Neural cell (in vitro differentiated cells): Measurements from ENCODE around the gene S100A2. TPM values are rescaled to one million over a fixed set of nuclear protein-coding genes. Genes with fewer than 3 reads are reported as not detected.

ENCODE experiments used
- H2AFZ ChIP-seq: fragments of 200-600, 300-800 bp; sonication (generic), shearing (Covaris generic); 2 replicates; pipeline ENCODE4 v1.6.0; 2014; ENCODE audit warnings: low read depth, mild to moderate bottlenecking, antibody characterized with exemption, low read length, moderate library complexity
- H3F3A ChIP-seq: fragments of 200-600 bp; shearing (Covaris generic); 2 replicates; pipeline ENCODE4 v1.6.1; 2016; ENCODE audit warnings: mild to moderate bottlenecking, moderate library complexity, mixed read lengths, antibody characterized with exemption, low read length; ENCODE audit not compliant: insufficient read depth, poor library complexity, severe bottlenecking
- H3K27ac ChIP-seq: fragments of 200-600, 300-800 bp; sonication (generic), shearing (Covaris generic); 2 replicates; pipeline ENCODE4 v1.5.1; 2014; ENCODE audit warnings: mild to moderate bottlenecking, low read length, moderate library complexity
- H3K27me3 ChIP-seq: fragments of 300-800, 200-600 bp; sonication (generic), shearing (Covaris generic); 2 replicates; pipeline ENCODE4 v1.6.0; 2014; ENCODE audit warnings: mild to moderate bottlenecking, low read depth, low read length, moderate library complexity; ENCODE audit not compliant: insufficient read depth
- H3K36me3 ChIP-seq: fragments of 300-800, 200-600 bp; sonication (generic), shearing (Covaris generic); 2 replicates; pipeline ENCODE4 v1.5.1; 2014; ENCODE audit warnings: mild to moderate bottlenecking, antibody characterized with exemption, low read length, moderate library complexity; ENCODE audit not compliant: insufficient read depth
- H3K4me2 ChIP-seq: fragments of 300-800, 200-600 bp; sonication (generic), shearing (Covaris generic); 2 replicates; pipeline ENCODE4 v1.6.0; 2014; ENCODE audit warnings: mild to moderate bottlenecking, low read length
- H3K4me3 ChIP-seq: fragments of 300-800, 200-600 bp; sonication (generic), shearing (Covaris generic); 2 replicates; pipeline ENCODE4 v1.5.1; 2014; ENCODE audit warnings: mild to moderate bottlenecking, low read length, moderate library complexity
- H3K79me2 ChIP-seq: fragments of 200-600 bp; shearing (Covaris generic); replicated peaks from 2 replicates; pipeline ENCODE4 v1.6.0; 2014; ENCODE audit warnings: mild to moderate bottlenecking, low read length, moderate library complexity; ENCODE audit not compliant: insufficient read depth
- H3K9ac ChIP-seq: fragments of 300-800, 200-600 bp; sonication (generic), shearing (Covaris generic); 2 replicates; pipeline ENCODE4 v1.6.1; 2016; ENCODE audit warnings: mild to moderate bottlenecking, low read length, mixed read lengths
- H3K9me2 ChIP-seq: fragments of 200-600 bp; shearing (Covaris generic); 2 replicates; pipeline ENCODE4 v1.6.1; 2016; ENCODE audit warnings: mild to moderate bottlenecking, low read length, mixed read lengths; ENCODE audit not compliant: insufficient read depth
- H3K9me3 ChIP-seq: fragments of 200-600, 300-800 bp; sonication (generic), shearing (Covaris generic); 2 replicates; pipeline ENCODE4 v1.6.1; 2016; ENCODE audit warnings: mild to moderate bottlenecking, mixed run types, low read length, moderate library complexity, mixed read lengths
- H4K20me1 ChIP-seq: fragments of 200-600 bp; shearing (Covaris generic); 2 replicates; pipeline ENCODE4 v1.6.1; 2016; ENCODE audit warnings: mild to moderate bottlenecking, mixed run types; ENCODE audit not compliant: insufficient read depth
- CTCF ChIP-seq: fragments of 450-650 bp; IDR thresholded peaks from 2 replicates; pipeline ENCODE4 v1.5.1; 2014; ENCODE audit warnings: antibody characterized with exemption, mild to moderate bottlenecking, moderate library complexity; ENCODE audit not compliant: poor library complexity, severe bottlenecking
- EP300 ChIP-seq: fragments of 450-650 bp; conservative IDR thresholded peaks from 2 replicates; pipeline ENCODE4 v1.6.1; 2014; ENCODE audit warnings: antibody characterized with exemption, mild to moderate bottlenecking, moderate library complexity; ENCODE audit not compliant: poor library complexity, severe bottlenecking
- EZH2 ChIP-seq: fragments of 200-600, 300-800 bp; shearing (Covaris generic), sonication (generic); IDR thresholded peaks from 2 replicates; pipeline ENCODE4 v1.6.1; 2014; ENCODE audit warnings: antibody characterized with exemption, low read length, borderline replicate concordance, mild to moderate bottlenecking; ENCODE audit not compliant: insufficient read depth, poor library complexity, severe bottlenecking
- MXI1 ChIP-seq: fragments of 450-650 bp; conservative IDR thresholded peaks from 2 replicates; pipeline ENCODE4 v1.6.1; 2014; ENCODE audit warnings: antibody characterized with exemption, mild to moderate bottlenecking; ENCODE audit not compliant: poor library complexity, severe bottlenecking
- POLR2AphosphoS5 ChIP-seq: IDR thresholded peaks from 2 replicates; pipeline ENCODE4 v1.6.1; 2012
- RAD21 ChIP-seq: fragments of 450-650 bp; conservative IDR thresholded peaks from 2 replicates; pipeline ENCODE4 v1.6.1; 2014; ENCODE audit warnings: antibody characterized with exemption, mild to moderate bottlenecking, moderate library complexity
- REST ChIP-seq: IDR thresholded peaks from 2 replicates; pipeline ENCODE4 v1.6.1; 2012; ENCODE audit warnings: borderline replicate concordance
- SMC3 ChIP-seq: fragments of 450-650 bp; conservative IDR thresholded peaks from 2 replicates; pipeline ENCODE4 v1.6.1; 2014; ENCODE audit warnings: antibody characterized with exemption, mild to moderate bottlenecking, moderate library complexity; ENCODE audit not compliant: poor library complexity
- TAF1 ChIP-seq: IDR thresholded peaks from 2 replicates; pipeline ENCODE4 v1.6.1; 2012; ENCODE audit warnings: low read depth
- polyA plus RNA-seq: library from polyadenylated mRNA; depleted of rRNA; stranded (reverse); fragments of >200 nt; gene quantifications from 2 replicates; pipeline ENCODE4 v1.2.3, GENCODE V29; 2014

Gene S100A2
- polyA plus RNA-seq, 1 donor from 2014 or later = not detected

GRCh38 chr1:153567621-153568366 lies 2.1 kb upstream of the S100A2 start:
- Histone ChIP-seq H3K9me3 (no peaks in the 10 kb centered on the region), H3F3A (no peaks in the 10 kb centered on the region), H2AFZ (no peak overlapping the region), H3K9ac (no peak overlapping the region), H3K79me2 (no peaks in the 10 kb centered on the region), H3K9me2 (no peaks in the 10 kb centered on the region), H3K36me3 (no peaks in the 10 kb centered on the region), H3K4me2 (no peak overlapping the region), H3K27me3 (no peaks in the 10 kb centered on the region), H3K4me3 (no peak overlapping the region), H3K27ac (no peak overlapping the region), H4K20me1 (no peaks in the 10 kb centered on the region)
- TF ChIP-seq CTCF (no peak), TAF1 (no peak), POLR2AphosphoS5 (no peak), EP300 (no peak), MXI1 (no peak), RAD21 (no peak), EZH2 (no peak), REST (no peak), SMC3 (no peak)

- no peak for TF ChIP-seq EZH2
- no peak for TF ChIP-seq REST
- no peak for TF ChIP-seq POLR2AphosphoS5
- TF ChIP-seq MXI1 = no peak
- no peak for TF ChIP-seq CTCF
- TF ChIP-seq RAD21 = no peak
- no peak for TF ChIP-seq SMC3
- TF ChIP-seq TAF1 = no peak
- no peak for TF ChIP-seq EP300
- Histone ChIP-seq H2AFZ (no peak overlapping the region), H3F3A (no peaks in the 10 kb centered on the region), H3K27ac (no peak overlapping the region), H3K4me2 (no peak overlapping the region), H3K79me2 (no peaks in the 10 kb centered on the region), H3K9ac (no peak overlapping the region), H3K36me3 (no peaks in the 10 kb centered on the region), H3K27me3 (no peaks in the 10 kb centered on the region), H3K4me3 (no peak overlapping the region), H4K20me1 (no peaks in the 10 kb centered on the region), H3K9me3 (no peaks in the 10 kb centered on the region), H3K9me2 (no peaks in the 10 kb centered on the region)
These were observed 1.0 kb upstream of the S100A2 start for GRCh38 chr1:153566414-153567371.
